Activated CD8-positive, alpha-beta T cell treated with anti-CD3 and anti-CD28 coated beads, Interleukin-2, amount 10 ng/mL, durations not matched to agents 7 days and 5 days (primary cell): Measurements from ENCODE around the gene NTMT1. TPM values are rescaled to one million over a fixed set of nuclear protein-coding genes. Genes with fewer than 3 reads are reported as not detected.

Experiments
- ATAC-seq: fragments of 150-1000 bp; cut with Tn5 transposase; one replicate; pipeline ENCODE4 v1.10.0; 2021; ENCODE audit warnings: moderate library complexity
- CTCF ChIA-PET: fragments of 350-600 bp; sonication (Branson Sonifier 250); formaldehyde crosslinking; loops from one replicate; lab custom pipeline; 2021; ENCODE audit warnings: antibody characterized with exemption; lab: Charles Lee
- POLR2A ChIA-PET: fragments of 350-600 bp; sonication (Branson Sonifier 250); formaldehyde crosslinking; loops from one replicate; lab custom pipeline; 2021; ENCODE audit warnings: antibody characterized with exemption; lab: Charles Lee
- DNase-seq: peaks from one replicate; pipeline ENCODE4 v3.0.0-alpha.2; 2020
- H3K27ac Mint-ChIP-seq: one replicate; pipeline ENCODE4 v1.8.0; 2021; ENCODE audit warnings: mild to moderate bottlenecking, mixed read lengths
- H3K27me3 Mint-ChIP-seq: one replicate; pipeline ENCODE4 v1.8.0; 2021; ENCODE audit warnings: low read depth, mixed read lengths
- H3K36me3 Mint-ChIP-seq: one replicate; pipeline ENCODE4 v1.8.0; 2021; ENCODE audit warnings: low read depth, mixed read lengths
- H3K4me1 Mint-ChIP-seq: one replicate; pipeline ENCODE4 v1.8.0; 2021; ENCODE audit warnings: low read depth, mixed read lengths
- H3K4me3 Mint-ChIP-seq: one replicate; pipeline ENCODE4 v1.8.0; 2021; ENCODE audit warnings: mild to moderate bottlenecking, mixed read lengths
- H3K9me3 Mint-ChIP-seq: one replicate; pipeline ENCODE4 v1.8.0; 2022; ENCODE audit warnings: mixed read lengths; ENCODE audit not compliant: insufficient read depth
- total RNA-seq, 2 experiments: library from RNA; stranded (reverse); gene quantifications; one replicate each; pipeline ENCODE4 v1.2.3, GENCODE V29; 2021

Gene NTMT1
- total RNA-seq, 2 experiments from 2014 or later, result 36.2 to 39.2 TPM

- H3K27ac Mint-ChIP-seq, result no peak overlapping the region
- ChIA-PET CTCF (interaction anchor here (1.2 to 7.9 kb wide), 5 partner anchors 13 to 510 kb away, joined by 3 to 75 read pairs (median 4); partner anchors contain the start of gene NTMT1), POLR2A (interaction anchor here (0.6 to 1.3 kb wide), 5 partner anchors 9 to 155 kb away, joined by 3 to 4 read pairs (median 3); partner anchors contain the start of gene NTMT1)
- H3K4me3 Mint-ChIP-seq, result peak overlapping the region; percentile 83
- H3K27me3 Mint-ChIP-seq, result no peaks in the 10 kb centered on the region
- DNase-seq (no peak), ATAC-seq (no peak)
- peaks cover 19% of the 10 kb centered on the region for H3K4me1 Mint-ChIP-seq
- peaks cover 19% of the 10 kb centered on the region for H3K36me3 Mint-ChIP-seq
- H3K9me3 Mint-ChIP-seq, result no peaks in the 10 kb centered on the region
Measured at GRCh38 chr9:129639756-129640085, 13.8 kb downstream of the NTMT1 start.

- ATAC-seq (no peak), DNase-seq (no peak)
- H3K4me3 Mint-ChIP-seq, result peak overlapping the region; percentile 83
- H3K27ac Mint-ChIP-seq, result no peak overlapping the region
- POLR2A ChIA-PET, result interaction anchor here (1.0 to 1.3 kb wide), 4 partner anchors 10 to 15 kb away, joined by 3 to 4 read pairs (median 3); partner anchors contain the start of gene NTMT1
- H3K9me3 Mint-ChIP-seq, result no peaks in the 10 kb centered on the region
- peaks cover 19% of the 10 kb centered on the region for H3K4me1 Mint-ChIP-seq
- CTCF ChIA-PET, result interaction anchor here (1.2 to 7.9 kb wide), 6 partner anchors 14 to 511 kb away, joined by 3 to 75 read pairs (median 4); partner anchors contain the start of gene NTMT1
- no peaks in the 10 kb centered on the region for H3K27me3 Mint-ChIP-seq
- peaks cover 14% of the 10 kb centered on the region for H3K36me3 Mint-ChIP-seq
Measured at GRCh38 chr9:129640086-129640870, 14.3 kb downstream of the NTMT1 start.

- Mint-ChIP-seq H3K9me3 (no peaks in the 10 kb centered on the region), H3K4me1 (peaks cover 19% of the 10 kb centered on the region), H3K27ac (peak overlapping the region; percentile 79), H3K27me3 (no peaks in the 10 kb centered on the region), H3K36me3 (peaks cover 8% of the 10 kb centered on the region), H3K4me3 (peak overlapping the region; percentile 83)
- ChIA-PET POLR2A (interaction anchor here (1.1 to 1.3 kb wide), 2 partner anchors 11 to 16 kb away, joined by 3 to 4 read pairs; partner anchors contain the start of gene NTMT1), CTCF (interaction anchor here (0.6 to 7.9 kb wide), 9 partner anchors 14 to 511 kb away, joined by 3 to 75 read pairs (median 3); partner anchors contain the start of gene NTMT1)
- ATAC-seq (no peak), DNase-seq (peak; percentile 34)
Measured at GRCh38 chr9:129640871-129641749, 15.1 kb downstream of the NTMT1 start.

GRCh38 chr9:129641750-129642585 is 16.0 kb downstream of the NTMT1 start, which contains the start of gene ASB6:
TSS of gene ASB6 (minus strand) at chr9:129642151. CDS start at chr9:129641999, 152 bp downstream.
- Mint-ChIP-seq H3K27ac (peak within 1 kb of the TSS; percentile 88), H3K27me3 (no peaks in the 10 kb centered on the region), H3K4me1 (peaks cover 19% of the 10 kb centered on the region), H3K9me3 (no peaks in the 10 kb centered on the region), H3K36me3 (peaks cover 8% of the 10 kb centered on the region), H3K4me3 (peak within 1 kb of the TSS; percentile 83)
- POLR2A ChIA-PET, result no interaction called here
- CTCF ChIA-PET, result interaction anchor here (0.6 to 7.9 kb wide), 9 partner anchors 15 to 502 kb away, joined by 3 to 75 read pairs (median 4); partner anchors contain the start of gene NTMT1
- ATAC-seq (peak; percentile 93), DNase-seq (peak; percentile 94)

- H3K9me3 Mint-ChIP-seq, result no peaks in the 10 kb centered on the region
- no peaks in the 10 kb centered on the region for H3K27me3 Mint-ChIP-seq
- peaks cover 2% of the 10 kb centered on the region for H3K36me3 Mint-ChIP-seq
- ATAC-seq (no peak), DNase-seq (no peak)
- POLR2A ChIA-PET, result no interaction called here
- no peak overlapping the region for H3K4me3 Mint-ChIP-seq
- H3K27ac Mint-ChIP-seq, result no peak overlapping the region
- CTCF ChIA-PET, result interaction anchor here (1.4 to 7.9 kb wide), 5 partner anchors 17 to 140 kb away, joined by 3 to 75 read pairs (median 12); partner anchors contain the start of genes C9orf50 and NTMT1
- peaks cover 19% of the 10 kb centered on the region for H3K4me1 Mint-ChIP-seq
Measured at GRCh38 chr9:129643706-129644105, 17.7 kb downstream of the NTMT1 start.

- POLR2A ChIA-PET, result no interaction called here
- DNase-seq (no peak), ATAC-seq (no peak)
- no peaks in the 10 kb centered on the region for H3K27me3 Mint-ChIP-seq
- H3K4me1 Mint-ChIP-seq, result peaks cover 19% of the 10 kb centered on the region
- peaks cover 1% of the 10 kb centered on the region for H3K36me3 Mint-ChIP-seq
- CTCF ChIA-PET, result interaction anchor here (0.8 to 7.9 kb wide), 4 partner anchors 18 to 146 kb away, joined by 4 to 75 read pairs (median 8); partner anchors contain the start of gene NTMT1
- H3K9me3 Mint-ChIP-seq, result no peaks in the 10 kb centered on the region
- no peak overlapping the region for H3K27ac Mint-ChIP-seq
- no peak overlapping the region for H3K4me3 Mint-ChIP-seq
Measured at GRCh38 chr9:129644365-129644764, 18.4 kb downstream of the NTMT1 start.

GRCh38 chr9:129644902-129645301 is 18.9 kb downstream of the NTMT1 start:
- H3K27me3 Mint-ChIP-seq, result no peaks in the 10 kb centered on the region

GRCh38 chr9:129646252-129646651 is 20.3 kb downstream of the NTMT1 start:
- POLR2A ChIA-PET, result no interaction called here
- CTCF ChIA-PET, result no interaction called here
- H3K4me1 Mint-ChIP-seq, result peaks cover 5% of the 10 kb centered on the region
- H3K27me3 Mint-ChIP-seq, result no peaks in the 10 kb centered on the region
- DNase-seq (no peak), ATAC-seq (no peak)
- no peaks in the 10 kb centered on the region for H3K36me3 Mint-ChIP-seq
- H3K9me3 Mint-ChIP-seq, result no peaks in the 10 kb centered on the region
- no peak overlapping the region for H3K4me3 Mint-ChIP-seq
- no peak overlapping the region for H3K27ac Mint-ChIP-seq

More at GRCh38 chr9:129644902-129645301, 18.9 kb downstream of the NTMT1 start:
- Mint-ChIP-seq H3K9me3 (no peaks in the 10 kb centered on the region), H3K36me3 (no peaks in the 10 kb centered on the region), H3K27ac (no peak overlapping the region), H3K4me3 (no peak overlapping the region), H3K4me1 (peaks cover 18% of the 10 kb centered on the region)
- no peak for DNase-seq
- POLR2A ChIA-PET, result no interaction called here
- ATAC-seq, result no peak
- CTCF ChIA-PET, result interaction anchor here (0.6 to 1.4 kb wide), 3 partner anchors 93 to 520 kb away, joined by 3 to 5 read pairs (median 4); no protein-coding TSS in a partner anchor

- Mint-ChIP-seq H3K36me3 (no peaks in the 10 kb centered on the region), H3K27ac (no peak overlapping the region), H3K4me1 (peaks cover 3% of the 10 kb centered on the region), H3K4me3 (no peak overlapping the region), H3K27me3 (no peaks in the 10 kb centered on the region), H3K9me3 (no peaks in the 10 kb centered on the region)
- CTCF ChIA-PET, result no interaction called here
- DNase-seq (no peak), ATAC-seq (no peak)
- POLR2A ChIA-PET, result no interaction called here
Measured at GRCh38 chr9:129646654-129647053, 20.7 kb downstream of the NTMT1 start.

- Mint-ChIP-seq H3K4me1 (no peaks in the 10 kb centered on the region), H3K4me3 (no peak overlapping the region), H3K36me3 (no peaks in the 10 kb centered on the region), H3K27me3 (no peaks in the 10 kb centered on the region), H3K27ac (peak overlapping the region; percentile 28), H3K9me3 (no peaks in the 10 kb centered on the region)
- CTCF ChIA-PET, result no interaction called here
- no peak for ATAC-seq
- POLR2A ChIA-PET, result no interaction called here
- DNase-seq, result no peak
Measured at GRCh38 chr9:129647635-129648034, 21.7 kb downstream of the NTMT1 start.
